B cell (primary cell): ENCODE data around the gene ZNF688. TPM values are rescaled to one million over a fixed set of nuclear protein-coding genes. Genes with fewer than 3 reads are reported as not detected.

Source experiments
- ATAC-seq: fragments of 200-7000 bp; cut with Tn5 transposase; one replicate; pipeline ENCODE4 v1.10.0; 2021; ENCODE audit warnings: low read depth, mild to moderate bottlenecking, moderate number of reproducible peaks, moderate library complexity
- CTCF ChIA-PET: fragments of 350-600 bp; sonication (Branson Sonifier 250); formaldehyde crosslinking; loops from one replicate; lab custom pipeline; 2021; ENCODE audit warnings: antibody characterized with exemption, inconsistent platforms; lab: Charles Lee
- POLR2A ChIA-PET: fragments of 350-600 bp; sonication (Branson Sonifier 250); formaldehyde crosslinking; loops from one replicate; lab custom pipeline; 2021; ENCODE audit warnings: antibody characterized with exemption; lab: Charles Lee
- DNase-seq: peaks from one replicate; pipeline ENCODE4 v3.0.0; 2013
- H2AFZ ChIP-seq: 2 replicates; pipeline ENCODE4 v1.6.1; 2012; ENCODE audit warnings: mild to moderate bottlenecking, low read depth, low read length; ENCODE audit not compliant: insufficient read depth, poor library complexity, severe bottlenecking
- H3K27ac ChIP-seq, 2 donors: 1 replicate in 1 of 2; 2 replicates in 1 of 2; pipeline ENCODE4 v1.5.1; 2012 to 2013; ENCODE audit warnings: low read length in 2 of 2, mild to moderate bottlenecking in 2 of 2, moderate library complexity in 1 of 2
- H3K27me3 ChIP-seq, 4 experiments: fragments of 200-600 bp in 1 of 4; sonication (generic) in 1 of 4; replicated peaks in 1 of 4; 1 replicate in 2 of 4; 2 replicates in 2 of 4; pipeline versions ENCODE4 v1.6.1 to v1.7.0; 2013 to 2016; ENCODE audit warnings: low read length in 3 of 4, mild to moderate bottlenecking in 2 of 4, mixed read lengths in 1 of 4, moderate library complexity in 1 of 4; ENCODE audit not compliant: insufficient read depth in 4 of 4, control insufficient read depth in 3 of 4; ENCODE audit errors: control extremely low read depth in 1 of 4
- H3K36me3 ChIP-seq, 2 experiments: replicated peaks in 1 of 2; 1 replicate in 1 of 2; 2 replicates in 1 of 2; pipeline versions ENCODE4 v1.6.1 to v1.7.1; 2013; ENCODE audit warnings: low read length in 1 of 2; ENCODE audit not compliant: insufficient read depth in 2 of 2, control insufficient read depth in 1 of 2; ENCODE audit errors: control extremely low read depth in 1 of 2, extremely low read depth in 1 of 2
- H3K4me1 ChIP-seq, 2 donors: fragments of 200-600 bp in 1 of 2; sonication (generic) in 1 of 2; 1 replicate in 1 of 2; 2 replicates in 1 of 2; pipeline versions ENCODE4 v1.5.1 to v1.6.1; 2013 to 2017; ENCODE audit warnings: low read length in 2 of 2; ENCODE audit not compliant: control insufficient read depth in 2 of 2, insufficient read depth in 2 of 2
- H3K4me2 ChIP-seq: replicated peaks from 2 replicates; pipeline ENCODE3; 2012; ENCODE audit warnings: mild to moderate bottlenecking, low read depth, low read length; ENCODE audit not compliant: poor library complexity, severe bottlenecking
- H3K4me3 ChIP-seq, 5 experiments: fragments of 200-600 bp in 1 of 5; sonication (generic) in 1 of 5; 1 replicate in 3 of 5; 2 replicates in 2 of 5; pipeline versions ENCODE4 v1.5.1 to v1.7.0; 2011 to 2016; ENCODE audit warnings: low read length in 4 of 5, mild to moderate bottlenecking in 4 of 5, low read depth in 2 of 5, control low read depth in 1 of 5, moderate library complexity in 1 of 5; ENCODE audit not compliant: insufficient read depth in 1 of 5; ENCODE audit errors: control extremely low read depth in 1 of 5, extremely low read depth in 1 of 5
- H3K79me2 ChIP-seq: fragments of 200-600 bp; sonication (generic); one replicate; pipeline ENCODE4 v1.6.0; 2016; ENCODE audit warnings: low read length; ENCODE audit not compliant: control insufficient read depth, insufficient read depth
- H3K9ac ChIP-seq: fragments of 200-600 bp; sonication (generic); 2 replicates; pipeline ENCODE4 v1.6.1; 2017; ENCODE audit warnings: mild to moderate bottlenecking, low read length, moderate library complexity
- H3K9me3 ChIP-seq, 3 donors: one replicate each; pipeline versions ENCODE4 v1.6.1 to v1.7.1; 2013; ENCODE audit warnings: low read length in 2 of 3; ENCODE audit not compliant: control insufficient read depth in 2 of 3, insufficient read depth in 1 of 3; ENCODE audit errors: control extremely low read depth in 1 of 3
- H4K20me1 ChIP-seq: 2 replicates; pipeline ENCODE4 v1.6.0; 2012; ENCODE audit warnings: mild to moderate bottlenecking, low read length; ENCODE audit not compliant: insufficient read depth, control insufficient read depth, poor library complexity, severe bottlenecking
- H3K27ac Mint-ChIP-seq: one replicate; pipeline ENCODE4 v1.8.0; 2021; ENCODE audit warnings: mixed read lengths
- H3K27me3 Mint-ChIP-seq: one replicate; pipeline ENCODE4 v1.8.0; 2021; ENCODE audit warnings: mixed read lengths
- H3K4me1 Mint-ChIP-seq: one replicate; pipeline ENCODE4 v1.8.0; 2021; ENCODE audit warnings: mixed read lengths
- H3K4me3 Mint-ChIP-seq: one replicate; pipeline ENCODE4 v1.8.0; 2021; ENCODE audit warnings: mixed read lengths
- H3K9me3 Mint-ChIP-seq: one replicate; pipeline ENCODE4 v1.8.0; 2022; ENCODE audit warnings: mixed read lengths; ENCODE audit not compliant: insufficient read depth
- CTCF ChIP-seq: fragments of 200-600 bp; IDR thresholded peaks from one replicate; pipeline ENCODE4 v1.8.0; 2022; ENCODE audit warnings: antibody characterized with exemption, mild to moderate bottlenecking
- EZH2 ChIP-seq: IDR thresholded peaks from 2 replicates; pipeline ENCODE4 v1.6.1; 2012; ENCODE audit warnings: borderline replicate concordance, low read depth, mild to moderate bottlenecking, moderate library complexity, low read length; ENCODE audit not compliant: insufficient read depth, poor library complexity, severe bottlenecking
- WGBS: methylation state at CpG from one replicate; pipeline ENCODE4 v1.1.5; 2013; ENCODE audit warnings: missing lambda C conversion rate; ENCODE audit not compliant: insufficient coverage; 5-methylcytosine and 5-hydroxymethylcytosine counted together
- intact Hi-C: fragments of 100-400 bp; cut with micrococcal nuclease; formaldehyde crosslinking; loops from one replicate; pipeline ENCODE4 v1.10.0; 2022
- polyA plus RNA-seq: library from polyadenylated mRNA; depleted of rRNA; stranded (reverse); fragments of >200 nt; gene quantifications from 2 replicates; pipeline ENCODE4 v1.2.3, GENCODE V29; 2012
- total RNA-seq, 2 donors: library from RNA; stranded (reverse); fragments of 120-200 nt in 1 of 2; gene quantifications; 1 replicate in 1 of 2; 2 replicates in 1 of 2; pipeline versions ENCODE4 v1.2.3 to v1.2.4, GENCODE V29; 2013 to 2022

The ZNF688 gene
- total and polyA plus RNA-seq, 2 donors (not counting 1 experiment from before 2014, with no cell fraction given) = 20.6 to 23.1 TPM

- H3K27me3 Mint-ChIP-seq = no peaks in the 10 kb centered on the region
- intact Hi-C loops = loop anchor here (5.0 kb wide), 2 partner anchors 68 to 108 kb away; no protein-coding TSS in a partner anchor
- POLR2A ChIA-PET = interaction anchor here (0.5 to 2.3 kb wide), 9 partner anchors 10 to 134 kb away, joined by 3 to 12 read pairs (median 4); partner anchors contain the start of genes DCTPP1, FBRS and ZNF747
- Histone ChIP-seq H3K9me3 (no peaks in the 10 kb centered on the region), H2AFZ (no peak overlapping the region), H3K9ac (no peak overlapping the region), H3K79me2 (peaks cover 6% of the 10 kb centered on the region), H3K4me3 (no peak overlapping the region), H3K4me2 (no peak overlapping the region), H3K27ac (no peak overlapping the region), H4K20me1 (no peaks in the 10 kb centered on the region), H3K4me1 (peaks cover 13 to 30% of the 10 kb centered on the region in 2 donors), H3K27me3 (no peaks in the 10 kb centered on the region), H3K36me3 (peaks cover 0 to 15% of the 10 kb centered on the region in 2 experiments)
- peaks cover 18% of the 10 kb centered on the region for H3K4me1 Mint-ChIP-seq
- H3K4me3 Mint-ChIP-seq = peak overlapping the region; percentile 52
- no peak for ATAC-seq
- no peaks in the 10 kb centered on the region for H3K9me3 Mint-ChIP-seq
- CTCF ChIA-PET = interaction anchor here (1.1 to 1.8 kb wide), 5 partner anchors 10 to 95 kb away, joined by 3 to 10 read pairs (median 3); partner anchors contain the start of genes DCTPP1 and ZNF747
- WGBS = 98% methylated on average over 60 of the region's 60 CpGs
- H3K27ac Mint-ChIP-seq = peak overlapping the region; percentile 41
- no peak for DNase-seq
- TF ChIP-seq EZH2 = no peak
- no peak for TF ChIP-seq CTCF
Observed at GRCh38 chr16:30524575-30525568, 46.6 kb downstream of the ZNF688 start.
